ENCODE results near the gene PUM1.

DNA sequence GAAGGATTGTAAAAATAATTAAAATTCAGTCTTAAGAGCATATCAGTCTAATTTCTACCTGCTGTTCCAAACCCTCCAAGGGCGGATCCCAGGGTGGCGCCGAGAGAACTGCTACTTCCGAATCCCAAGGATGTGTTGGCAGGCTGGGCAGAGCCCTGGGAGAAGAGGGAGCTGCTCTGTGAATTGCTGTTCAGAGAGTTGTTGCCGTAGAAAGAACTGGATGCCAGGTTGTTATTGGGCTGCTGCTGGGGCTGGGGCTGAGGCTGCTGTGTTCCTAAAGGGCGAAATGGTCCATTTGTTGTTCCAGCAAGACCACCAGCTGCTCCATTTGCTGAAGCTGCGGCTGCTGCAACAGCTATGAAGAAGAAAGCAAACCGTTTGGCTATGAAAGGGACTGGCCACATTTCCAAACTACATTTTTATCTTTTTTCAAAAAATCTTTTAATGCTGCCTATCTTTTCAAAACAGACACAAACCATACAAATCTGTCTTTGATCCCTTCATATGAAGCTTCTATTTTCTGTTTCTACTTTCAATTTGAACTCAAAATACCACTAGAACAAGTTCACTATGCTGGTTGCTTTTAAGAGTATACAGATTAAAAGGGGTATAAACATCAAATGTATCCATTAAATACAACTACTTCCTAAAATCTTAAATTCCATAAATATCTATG, 99.5 kb downstream of the PUM1 start:
- TF ChIP-seq, protein P1, sequence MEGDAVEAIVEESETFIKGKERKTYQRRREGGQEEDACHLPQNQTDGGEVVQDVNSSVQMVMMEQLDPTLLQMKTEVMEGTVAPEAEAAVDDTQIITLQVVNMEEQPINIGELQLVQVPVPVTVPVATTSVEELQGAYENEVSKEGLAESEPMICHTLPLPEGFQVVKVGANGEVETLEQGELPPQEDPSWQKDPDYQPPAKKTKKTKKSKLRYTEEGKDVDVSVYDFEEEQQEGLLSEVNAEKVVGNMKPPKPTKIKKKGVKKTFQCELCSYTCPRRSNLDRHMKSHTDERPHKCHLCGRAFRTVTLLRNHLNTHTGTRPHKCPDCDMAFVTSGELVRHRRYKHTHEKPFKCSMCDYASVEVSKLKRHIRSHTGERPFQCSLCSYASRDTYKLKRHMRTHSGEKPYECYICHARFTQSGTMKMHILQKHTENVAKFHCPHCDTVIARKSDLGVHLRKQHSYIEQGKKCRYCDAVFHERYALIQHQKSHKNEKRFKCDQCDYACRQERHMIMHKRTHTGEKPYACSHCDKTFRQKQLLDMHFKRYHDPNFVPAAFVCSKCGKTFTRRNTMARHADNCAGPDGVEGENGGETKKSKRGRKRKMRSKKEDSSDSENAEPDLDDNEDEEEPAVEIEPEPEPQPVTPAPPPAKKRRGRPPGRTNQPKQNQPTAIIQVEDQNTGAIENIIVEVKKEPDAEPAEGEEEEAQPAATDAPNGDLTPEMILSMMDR (IDR thresholded peaks at IDR 0.05): no peak
- no peak for TF ChIP-seq POLR2A (IDR thresholded peaks at IDR 0.05)
